Activated T-cell treated with anti-CD3 and anti-CD28 coated beads, Interleukin-2, amount 50 U/mL, for 4 hours (primary cell): Measurements from ENCODE around the gene AGBL4. TPM values are rescaled to one million over a fixed set of nuclear protein-coding genes. Genes with fewer than 3 reads are reported as not detected.

Source experiments
- ATAC-seq, 2 donors: fragments of 200-7000 bp; cut with Tn5 transposase; one replicate each; pipeline ENCODE4 v1.10.0; 2021
- DNase-seq: peaks from one replicate; pipeline ENCODE4 v3.0.0-alpha.2; 2020
- H3K27me3 Mint-ChIP-seq: one replicate; pipeline ENCODE4 v1.8.0; 2021; ENCODE audit warnings: low read depth, mixed read lengths
- H3K36me3 Mint-ChIP-seq: one replicate; pipeline ENCODE4 v1.8.0; 2022; ENCODE audit warnings: mixed read lengths; ENCODE audit not compliant: insufficient read depth
- H3K4me1 Mint-ChIP-seq: one replicate; pipeline ENCODE4 v1.8.0; 2021; ENCODE audit warnings: low read depth, mixed read lengths
- H3K4me3 Mint-ChIP-seq: one replicate; pipeline ENCODE4 v1.8.0; 2021; ENCODE audit warnings: mild to moderate bottlenecking, moderate library complexity, mixed read lengths
- H3K9me3 Mint-ChIP-seq: one replicate; pipeline ENCODE4 v1.8.0; 2021; ENCODE audit warnings: mixed read lengths
- total RNA-seq, 3 donors: library from RNA; stranded (reverse); gene quantifications; one replicate each; pipeline ENCODE4 v1.2.1, GENCODE V29; 2021

AGBL4 gene
- total RNA-seq, 3 donors from 2014 or later, result not detected

- Mint-ChIP-seq H3K4me3 (no peak overlapping the region), H3K36me3 (peaks cover 21% of the 10 kb centered on the region), H3K4me1 (peaks cover 2% of the 10 kb centered on the region), H3K9me3 (no peaks in the 10 kb centered on the region), H3K27me3 (no peaks in the 10 kb centered on the region)
- DNase-seq, result no peak
- no peak for ATAC-seq
These were observed 1264.8 kb downstream of the AGBL4 start for GRCh38 chr1:48758976-48759375.

GRCh38 chr1:48757363-48757762 is 1266.4 kb downstream of the AGBL4 start:
- Mint-ChIP-seq H3K4me3 (no peak overlapping the region), H3K9me3 (no peaks in the 10 kb centered on the region), H3K27me3 (no peaks in the 10 kb centered on the region), H3K4me1 (peaks cover 2% of the 10 kb centered on the region), H3K36me3 (peaks cover 23% of the 10 kb centered on the region)
- DNase-seq, result no peak
- ATAC-seq, result no peak

- Mint-ChIP-seq H3K27me3 (no peaks in the 10 kb centered on the region), H3K36me3 (peaks cover 23% of the 10 kb centered on the region), H3K4me1 (peaks cover 2% of the 10 kb centered on the region), H3K9me3 (no peaks in the 10 kb centered on the region), H3K4me3 (no peak overlapping the region)
- ATAC-seq (no peak), DNase-seq (no peak)
These were observed 1267.0 kb downstream of the AGBL4 start for GRCh38 chr1:48756683-48757316.

- ATAC-seq (no peak), DNase-seq (no peak)
- H3K36me3 Mint-ChIP-seq, result peaks cover 16% of the 10 kb centered on the region
- peaks cover 2% of the 10 kb centered on the region for H3K4me1 Mint-ChIP-seq
- H3K27me3 Mint-ChIP-seq, result no peaks in the 10 kb centered on the region
- H3K4me3 Mint-ChIP-seq, result no peak overlapping the region
- H3K9me3 Mint-ChIP-seq, result no peaks in the 10 kb centered on the region
These were observed 1270.5 kb downstream of the AGBL4 start for GRCh38 chr1:48753293-48753692.

- Mint-ChIP-seq H3K4me1 (no peaks in the 10 kb centered on the region), H3K36me3 (peaks cover 2% of the 10 kb centered on the region), H3K27me3 (no peaks in the 10 kb centered on the region), H3K9me3 (no peaks in the 10 kb centered on the region), H3K4me3 (no peak overlapping the region)
- DNase-seq, result no peak
- ATAC-seq, result no peak
These were observed 1273.6 kb downstream of the AGBL4 start for GRCh38 chr1:48750109-48750508.

- Mint-ChIP-seq H3K9me3 (no peaks in the 10 kb centered on the region), H3K4me3 (no peak overlapping the region), H3K4me1 (no peaks in the 10 kb centered on the region), H3K27me3 (no peaks in the 10 kb centered on the region), H3K36me3 (peaks cover 2% of the 10 kb centered on the region)
- ATAC-seq (no peak), DNase-seq (no peak)
These were observed 1274.7 kb downstream of the AGBL4 start for GRCh38 chr1:48749068-48749467.

GRCh38 chr1:48746906-48747305 is 1276.8 kb downstream of the AGBL4 start:
- no peak overlapping the region for H3K4me3 Mint-ChIP-seq
- ATAC-seq (no peak), DNase-seq (no peak)
- H3K9me3 Mint-ChIP-seq, result no peaks in the 10 kb centered on the region
- H3K36me3 Mint-ChIP-seq, result no peaks in the 10 kb centered on the region
- H3K27me3 Mint-ChIP-seq, result no peaks in the 10 kb centered on the region
- no peaks in the 10 kb centered on the region for H3K4me1 Mint-ChIP-seq

- DNase-seq (no peak), ATAC-seq (no peak)
- Mint-ChIP-seq H3K4me3 (no peak overlapping the region), H3K4me1 (no peaks in the 10 kb centered on the region), H3K9me3 (no peaks in the 10 kb centered on the region), H3K36me3 (no peaks in the 10 kb centered on the region), H3K27me3 (no peaks in the 10 kb centered on the region)
These were observed 1279.7 kb downstream of the AGBL4 start for GRCh38 chr1:48744032-48744431.

- H3K4me3 Mint-ChIP-seq, result no peak overlapping the region
- H3K27me3 Mint-ChIP-seq, result no peaks in the 10 kb centered on the region
- no peaks in the 10 kb centered on the region for H3K9me3 Mint-ChIP-seq
- no peaks in the 10 kb centered on the region for H3K36me3 Mint-ChIP-seq
- H3K4me1 Mint-ChIP-seq, result no peaks in the 10 kb centered on the region
- ATAC-seq, result no peak
- no peak for DNase-seq
These were observed 1280.3 kb downstream of the AGBL4 start for GRCh38 chr1:48743480-48743879.

GRCh38 chr1:48741380-48741779 is 1282.4 kb downstream of the AGBL4 start:
- ATAC-seq, result no peak
- no peaks in the 10 kb centered on the region for H3K4me1 Mint-ChIP-seq
- no peak for DNase-seq
- no peaks in the 10 kb centered on the region for H3K9me3 Mint-ChIP-seq
- H3K4me3 Mint-ChIP-seq, result no peak overlapping the region
- no peaks in the 10 kb centered on the region for H3K27me3 Mint-ChIP-seq
- H3K36me3 Mint-ChIP-seq, result peaks cover 5% of the 10 kb centered on the region

GRCh38 chr1:48740621-48741020 is 1283.1 kb downstream of the AGBL4 start:
- H3K4me3 Mint-ChIP-seq, result no peak overlapping the region
- no peaks in the 10 kb centered on the region for H3K4me1 Mint-ChIP-seq
- ATAC-seq (no peak), DNase-seq (no peak)
- no peaks in the 10 kb centered on the region for H3K9me3 Mint-ChIP-seq
- peaks cover 6% of the 10 kb centered on the region for H3K36me3 Mint-ChIP-seq
- H3K27me3 Mint-ChIP-seq, result no peaks in the 10 kb centered on the region

GRCh38 chr1:48739091-48739490 is 1284.7 kb downstream of the AGBL4 start:
- Mint-ChIP-seq H3K9me3 (no peaks in the 10 kb centered on the region), H3K4me1 (no peaks in the 10 kb centered on the region), H3K27me3 (no peaks in the 10 kb centered on the region), H3K36me3 (peaks cover 8% of the 10 kb centered on the region), H3K4me3 (no peak overlapping the region)
- no peak for ATAC-seq
- no peak for DNase-seq

GRCh38 chr1:48738356-48738755 is 1285.4 kb downstream of the AGBL4 start:
- Mint-ChIP-seq H3K4me3 (no peak overlapping the region), H3K4me1 (no peaks in the 10 kb centered on the region), H3K36me3 (peaks cover 12% of the 10 kb centered on the region), H3K27me3 (no peaks in the 10 kb centered on the region), H3K9me3 (no peaks in the 10 kb centered on the region)
- ATAC-seq (no peak), DNase-seq (no peak)

- Mint-ChIP-seq H3K4me3 (no peak overlapping the region), H3K9me3 (no peaks in the 10 kb centered on the region), H3K4me1 (no peaks in the 10 kb centered on the region), H3K27me3 (no peaks in the 10 kb centered on the region), H3K36me3 (peaks cover 14% of the 10 kb centered on the region)
- DNase-seq (no peak), ATAC-seq (no peak)
These were observed 1288.0 kb downstream of the AGBL4 start for GRCh38 chr1:48735796-48736195.

GRCh38 chr1:48730164-48730910 is 1293.4 kb downstream of the AGBL4 start:
- Mint-ChIP-seq H3K36me3 (peaks cover 8% of the 10 kb centered on the region), H3K4me3 (no peak overlapping the region), H3K27me3 (no peaks in the 10 kb centered on the region), H3K9me3 (no peaks in the 10 kb centered on the region), H3K4me1 (no peaks in the 10 kb centered on the region)
- ATAC-seq, result no peak
- DNase-seq, result no peak
